Measurements from ENCODE around the gene WSCD2.

The WSCD2 gene

GRCh38 chr12:108198043-108198442, 69.0 kb downstream of the WSCD2 start:
- DNase-seq, result no peak

DNA sequence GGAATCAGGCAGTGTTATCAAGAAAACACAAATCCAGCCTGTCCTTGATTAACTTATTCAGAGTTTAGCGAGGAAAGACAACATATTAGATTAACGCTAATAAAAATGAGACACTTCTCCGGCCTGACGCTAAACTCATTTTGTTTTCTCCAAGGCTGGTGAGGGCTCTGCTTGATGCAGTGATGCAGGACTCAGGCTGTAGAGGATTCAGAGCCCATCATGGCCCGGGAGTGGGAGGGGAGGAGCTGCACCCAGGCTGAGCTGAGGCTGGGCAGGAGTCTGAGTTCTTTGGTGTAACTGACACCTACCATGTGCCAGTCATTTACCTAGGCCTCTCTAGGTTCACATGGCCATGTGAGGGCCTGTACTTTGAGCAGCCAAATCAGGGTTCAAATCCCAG, 70.0 kb downstream of the WSCD2 start:
- no peak for DNase-seq

- DNase-seq, result no peak
These were observed 72.7 kb downstream of the WSCD2 start for GRCh38 chr12:108201808-108202207.

DNA sequence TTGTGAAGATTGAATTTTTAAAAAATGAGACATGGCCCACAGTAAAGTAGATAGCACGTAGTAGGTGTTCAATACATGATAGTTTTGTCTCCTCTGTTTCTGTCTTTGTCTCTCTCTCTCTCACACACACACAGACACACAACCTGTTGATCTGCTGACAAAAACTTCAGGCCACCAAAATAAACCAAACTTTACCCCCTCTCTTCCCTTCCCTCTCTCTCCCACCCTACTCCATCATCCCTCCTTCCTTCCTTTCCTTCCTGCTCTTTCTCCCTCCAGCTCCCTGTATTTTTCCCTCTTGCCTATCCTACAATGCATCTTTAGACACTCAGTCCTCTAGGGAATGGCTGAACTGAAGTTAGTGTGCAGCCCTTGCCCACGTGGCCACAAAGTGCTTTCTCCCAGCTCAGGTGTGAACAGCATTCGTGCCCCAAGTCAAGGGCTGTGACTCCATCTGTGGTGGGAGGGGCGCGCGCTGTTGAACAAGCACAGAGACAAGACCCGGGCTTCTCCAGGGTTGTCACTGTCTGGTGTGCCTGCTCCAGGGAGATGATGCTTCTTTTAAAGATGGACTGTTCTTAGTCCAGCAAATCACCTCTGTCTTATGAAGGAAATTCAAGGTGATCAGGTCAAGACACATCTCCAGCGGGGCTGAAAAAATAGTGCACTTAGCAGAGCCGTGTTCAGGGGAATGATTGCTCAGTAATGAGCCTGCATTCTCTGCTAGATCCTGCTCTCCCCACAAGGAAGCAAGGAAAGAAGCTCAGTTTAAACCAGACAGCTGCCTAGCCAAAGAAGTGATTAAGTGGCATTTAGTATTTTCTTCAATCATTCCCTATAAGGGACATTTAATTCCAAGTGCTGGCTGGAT, 75.3 kb downstream of the WSCD2 start:
- no peak for DNase-seq

DNA sequence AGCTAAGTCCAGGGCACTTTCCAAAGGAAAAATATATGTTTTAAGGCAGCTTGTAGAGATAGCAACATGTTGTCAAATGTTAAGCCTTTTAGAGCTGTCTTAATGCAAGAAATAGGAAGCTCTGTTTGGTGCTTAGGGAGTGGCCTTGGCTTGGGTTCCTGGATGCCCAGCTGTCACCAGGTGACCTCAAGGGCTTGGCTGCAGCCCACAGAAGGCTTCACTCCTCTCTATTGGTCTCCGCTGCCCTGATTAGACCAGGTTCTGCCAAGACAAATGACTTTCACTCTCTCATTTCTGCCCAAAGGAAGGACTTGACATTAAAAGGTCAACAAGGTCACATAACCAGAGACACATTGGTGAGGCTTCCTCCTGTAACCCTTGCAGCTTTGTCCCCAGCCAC, 76.8 kb downstream of the WSCD2 start:
- no peak for DNase-seq

DNA sequence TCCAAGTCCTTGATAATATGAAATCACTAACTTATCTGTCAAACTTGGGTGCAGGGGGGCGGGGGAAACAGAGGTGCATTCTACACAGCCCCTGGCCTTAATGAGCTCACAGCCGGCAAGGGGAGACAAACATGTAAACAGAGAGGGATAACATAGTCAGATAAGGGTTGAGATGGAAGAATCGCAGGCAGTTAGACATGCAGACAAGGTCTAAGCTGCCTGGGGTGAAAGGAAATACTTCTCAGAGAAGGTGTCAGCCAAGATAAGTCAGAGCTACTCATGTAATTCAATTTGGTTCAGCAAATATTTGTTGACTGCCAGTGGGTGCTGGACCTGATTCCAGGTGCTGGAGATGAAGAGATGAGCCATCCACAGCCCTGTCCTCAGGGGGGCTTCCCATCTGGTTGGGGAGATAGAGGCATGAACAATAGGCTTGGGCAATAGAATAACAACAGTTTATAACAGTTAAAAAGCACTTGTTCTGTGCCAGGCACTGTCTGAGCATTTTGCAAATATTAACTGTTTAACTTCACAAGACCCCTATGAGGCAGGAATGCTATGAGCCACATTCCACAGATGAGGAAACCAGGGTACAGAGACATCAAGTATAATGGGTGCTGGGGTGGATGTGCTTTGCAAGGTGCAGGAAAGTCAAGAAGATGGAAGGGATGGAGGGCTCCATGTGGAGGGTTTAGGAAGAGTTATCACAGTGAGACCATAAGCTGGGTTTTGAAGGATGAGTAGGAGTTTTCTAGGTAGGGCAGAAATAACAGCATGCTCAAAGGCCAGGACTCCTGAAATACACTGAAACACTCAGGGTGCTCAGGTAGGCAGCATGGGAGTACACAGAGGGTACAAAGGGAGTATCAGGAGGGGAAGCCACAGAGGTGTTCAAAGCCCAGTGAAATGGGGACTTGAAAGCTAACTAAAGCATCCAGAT, 79.0 kb downstream of the WSCD2 start:
- no peak for DNase-seq

GRCh38 chr12:108210001-108210400, 80.9 kb downstream of the WSCD2 start:
- no peak for DNase-seq

DNA sequence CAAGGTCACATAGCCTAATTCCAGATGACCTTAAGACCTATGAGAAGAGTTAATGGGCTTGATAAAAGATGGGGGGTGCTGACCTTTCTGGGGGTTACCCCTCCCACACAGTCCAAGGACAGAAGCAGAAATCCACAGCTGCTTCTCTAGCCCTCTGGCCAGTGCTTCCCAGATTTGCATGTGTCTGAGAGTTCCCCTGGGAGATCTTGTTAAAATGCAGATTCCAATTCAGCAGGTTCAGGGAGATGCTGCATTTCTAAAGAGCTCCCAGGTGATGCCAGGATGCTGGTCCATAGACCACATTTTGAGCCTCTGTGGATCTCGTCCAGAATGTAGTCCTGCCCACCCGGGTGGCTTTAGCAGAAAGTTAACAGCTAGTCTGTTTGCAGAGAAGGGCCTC, 82.1 kb downstream of the WSCD2 start:
- no peak for DNase-seq

GRCh38 chr12:108213871-108214445, 84.9 kb downstream of the WSCD2 start:
- DNase-seq, result no peak

DNA sequence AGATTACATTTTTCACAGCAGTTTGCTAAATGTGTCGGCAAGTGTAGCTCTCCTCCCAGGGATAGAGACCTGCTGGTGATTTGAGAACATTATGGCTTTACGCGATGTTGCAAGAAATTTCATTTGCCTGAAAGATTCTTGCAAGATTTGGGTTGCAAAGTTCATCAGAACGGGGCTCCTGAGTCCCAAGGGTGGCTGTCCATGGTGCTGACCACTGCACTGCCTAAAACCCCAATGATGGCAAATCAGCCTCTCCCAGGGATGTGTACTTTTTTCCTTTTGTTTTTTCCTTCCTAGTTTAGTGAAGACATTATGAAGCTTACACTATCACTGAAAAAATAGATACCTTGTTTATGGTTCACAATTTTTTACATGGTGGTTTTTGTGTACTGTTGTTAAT, 85.4 kb downstream of the WSCD2 start:
- no peak for DNase-seq

GRCh38 chr12:108215458-108215857, 86.4 kb downstream of the WSCD2 start:
- no peak for DNase-seq

DNA sequence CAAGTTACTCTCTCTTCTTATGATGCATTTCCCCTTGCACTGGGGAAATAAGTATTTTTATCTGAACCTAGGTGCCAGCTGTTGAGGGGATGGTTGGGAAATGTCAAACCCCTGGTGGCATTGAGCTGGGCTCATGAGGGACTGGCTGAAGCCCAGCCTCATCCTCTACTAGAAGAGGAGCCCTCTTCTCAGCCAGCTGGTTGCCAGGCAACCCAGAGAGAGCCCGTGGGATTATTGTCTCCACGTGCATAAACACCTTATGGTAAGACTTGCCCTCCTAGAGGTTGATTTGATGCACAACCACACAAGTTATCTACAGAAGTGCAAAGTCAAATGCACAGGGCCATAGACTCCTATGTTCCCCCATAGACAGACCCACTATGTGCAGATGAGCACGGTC, 89.8 kb downstream of the WSCD2 start:
- no peak for DNase-seq

DNA sequence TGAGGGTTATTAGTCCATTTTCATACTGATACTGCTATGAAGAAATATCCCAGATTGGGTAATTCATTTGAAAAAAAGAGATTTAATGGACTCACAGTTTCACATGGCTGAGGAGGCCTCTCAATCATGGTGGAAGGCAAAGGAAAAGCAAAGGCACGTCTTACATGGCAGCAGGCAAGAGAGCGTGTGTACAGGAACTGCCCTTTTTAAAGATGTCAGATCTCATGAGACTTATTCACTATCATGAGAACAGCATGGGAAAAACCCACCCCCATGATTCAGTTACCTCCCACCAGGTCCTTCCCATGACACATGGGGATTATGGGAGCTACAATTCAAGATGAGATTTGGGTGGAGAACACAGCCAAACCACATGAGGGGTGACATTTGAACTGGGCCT, 96.0 kb downstream of the WSCD2 start:
- peak; percentile 39 for DNase-seq

- no peak for DNase-seq
These were observed 97.8 kb downstream of the WSCD2 start for GRCh38 chr12:108226866-108227265.

DNA sequence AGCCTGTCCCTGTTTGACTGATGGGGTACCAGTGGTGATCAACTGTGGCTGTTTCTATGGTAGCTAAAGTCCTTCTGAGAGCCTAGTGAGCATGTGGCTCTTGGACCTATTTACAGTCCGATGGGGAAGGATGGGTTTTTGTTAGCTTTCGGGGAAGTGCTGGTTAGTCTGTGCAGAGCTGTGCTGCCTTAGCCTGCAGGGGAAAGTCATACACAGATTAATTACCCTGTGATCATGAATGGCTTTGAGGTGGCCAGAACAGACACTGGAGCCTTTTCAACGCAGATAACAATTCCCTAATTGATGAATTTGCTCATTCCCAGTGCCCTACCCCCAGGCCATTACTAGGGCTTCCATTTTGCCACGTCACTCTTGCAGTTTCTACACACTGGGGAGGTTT, 99.7 kb downstream of the WSCD2 start:
- DNase-seq, result no peak

DNA sequence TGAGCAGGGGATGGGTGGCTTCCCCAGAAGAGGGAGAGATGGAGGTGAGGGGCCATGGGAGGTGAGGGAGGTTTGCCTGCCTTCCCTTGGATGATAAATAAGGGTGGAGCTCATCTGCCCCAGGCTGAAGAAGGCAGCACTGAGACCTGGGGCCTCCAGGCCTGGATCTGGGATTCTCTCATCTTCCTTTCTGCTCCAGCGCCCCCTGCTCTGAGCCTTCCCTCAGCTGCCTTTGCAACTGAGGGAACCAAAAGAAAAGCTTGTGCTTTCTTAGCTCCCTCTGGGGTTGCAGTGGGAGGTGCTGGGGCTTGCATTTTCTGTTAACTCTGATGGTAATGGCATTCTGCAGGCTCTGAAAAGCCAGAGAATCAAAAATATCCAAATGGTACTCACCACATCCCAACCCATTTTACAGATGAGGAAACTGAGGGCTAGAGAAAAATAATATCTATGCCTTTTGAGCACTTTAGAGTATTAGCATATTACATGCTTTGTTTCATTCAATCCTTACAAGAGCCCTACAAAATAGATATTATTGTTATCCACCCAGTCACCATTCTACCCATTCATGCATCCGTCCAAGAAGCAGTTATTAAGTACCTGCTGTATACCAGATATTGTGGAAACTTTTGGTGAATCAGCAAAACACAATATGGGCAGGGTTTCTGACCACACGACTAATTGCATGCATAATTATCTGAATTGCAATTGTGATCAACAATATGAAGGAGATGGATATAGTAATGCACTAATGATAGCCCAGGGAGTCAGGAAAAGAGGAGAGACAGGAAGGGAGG, 102.2 kb downstream of the WSCD2 start:
- DNase-seq, result no peak

DNA sequence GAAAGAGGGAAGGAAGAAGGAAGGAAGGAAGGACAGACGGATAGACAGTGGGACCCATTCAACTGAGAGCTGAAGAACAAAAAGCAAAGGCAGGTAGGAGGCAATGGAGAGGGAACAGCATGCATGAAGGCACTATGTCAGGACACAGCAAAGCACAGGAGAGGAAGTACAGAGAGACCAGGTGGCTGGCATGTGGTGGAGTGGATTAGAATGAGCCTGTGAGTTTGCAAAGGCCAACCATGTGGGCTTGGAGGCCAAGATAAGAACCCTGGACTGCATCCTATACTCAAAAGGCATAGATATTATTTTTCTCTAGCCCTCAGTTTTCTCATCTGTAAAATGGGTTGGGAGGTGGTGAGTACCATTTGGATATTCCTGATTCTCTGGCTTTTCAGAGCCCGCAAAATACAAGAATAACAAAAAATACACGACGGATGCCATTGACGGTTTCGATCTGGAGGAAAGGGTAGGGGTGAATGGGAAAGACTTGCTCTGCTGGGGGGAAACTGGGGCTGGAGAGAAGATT, 102.9 kb downstream of the WSCD2 start:
- DNase-seq, result no peak

DNA sequence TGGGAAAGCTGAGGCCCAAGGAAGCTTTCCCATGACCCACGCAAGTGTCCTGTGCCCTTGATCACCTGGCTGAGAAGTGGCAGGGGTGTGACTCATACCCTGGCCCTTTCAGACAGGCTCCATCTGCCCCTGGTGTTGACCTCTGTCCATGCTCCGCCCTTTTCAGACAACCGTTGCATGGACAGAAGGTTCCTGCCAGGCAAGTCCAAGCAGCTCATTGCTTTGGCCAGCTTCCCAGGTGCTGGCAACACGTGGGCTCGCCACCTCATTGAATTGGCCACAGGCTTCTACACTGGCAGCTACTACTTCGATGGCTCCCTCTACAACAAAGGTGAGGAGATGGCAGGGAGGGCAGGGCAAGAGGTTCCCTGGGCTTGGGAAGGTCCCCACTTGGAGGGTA, 103.5 kb downstream of the WSCD2 start:
- no peak for DNase-seq

- DNase-seq, result peak; percentile 33
These were observed 105.1 kb downstream of the WSCD2 start for GRCh38 chr12:108234158-108234557.

- DNase-seq, result no peak
These were observed 106.3 kb downstream of the WSCD2 start for GRCh38 chr12:108235197-108235984.

DNA sequence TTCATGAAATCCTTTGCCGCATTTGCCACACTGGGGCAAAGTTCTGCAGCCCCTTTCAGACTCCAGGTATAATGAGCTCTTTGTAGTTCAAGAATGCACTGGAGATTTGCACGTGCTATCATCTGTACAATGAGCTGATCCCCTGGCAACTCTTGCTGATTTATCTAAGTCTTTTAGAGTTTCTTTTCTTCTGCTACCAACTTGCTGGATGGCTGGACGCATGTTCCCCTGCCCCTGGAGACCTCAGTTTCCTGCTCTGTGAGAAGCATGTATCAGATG, 106.8 kb downstream of the WSCD2 start:
- DNase-seq, result no peak

DNA sequence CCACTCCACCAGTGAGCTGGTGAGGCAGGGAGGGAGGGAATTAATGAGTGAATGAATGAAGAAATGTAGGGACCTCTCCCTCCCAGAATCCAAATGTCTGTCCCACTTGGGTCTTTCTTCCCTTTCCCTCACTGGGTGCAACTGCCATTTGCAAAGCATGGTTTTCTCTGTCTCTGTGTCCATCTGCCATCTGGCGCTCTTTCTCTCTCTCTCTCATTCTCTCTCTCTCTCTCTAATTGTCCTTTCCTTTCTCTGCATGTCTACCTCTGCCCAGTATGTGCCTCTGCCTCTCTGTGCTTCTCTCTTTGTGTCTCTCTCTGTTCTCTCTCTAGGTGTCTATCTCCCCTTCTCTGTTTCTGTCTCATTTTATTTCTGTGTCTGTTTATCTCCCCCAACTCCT, 107.3 kb downstream of the WSCD2 start:
- no peak for DNase-seq
